B cell (primary cell): ENCODE measurements around the gene ABCG5. TPM values are rescaled to one million over a fixed set of nuclear protein-coding genes. Genes with fewer than 3 reads are reported as not detected.

Experiments used
- ATAC-seq: fragments of 200-7000 bp; cut with Tn5 transposase; one replicate; pipeline ENCODE4 v1.10.0; 2021; ENCODE audit warnings: low read depth, mild to moderate bottlenecking, moderate number of reproducible peaks, moderate library complexity
- CTCF ChIA-PET: fragments of 350-600 bp; sonication (Branson Sonifier 250); formaldehyde crosslinking; loops from one replicate; lab custom pipeline; 2021; ENCODE audit warnings: antibody characterized with exemption, inconsistent platforms; lab: Charles Lee
- POLR2A ChIA-PET: fragments of 350-600 bp; sonication (Branson Sonifier 250); formaldehyde crosslinking; loops from one replicate; lab custom pipeline; 2021; ENCODE audit warnings: antibody characterized with exemption; lab: Charles Lee
- DNase-seq: peaks from one replicate; pipeline ENCODE4 v3.0.0; 2013
- H2AFZ ChIP-seq: 2 replicates; pipeline ENCODE4 v1.6.1; 2012; ENCODE audit warnings: mild to moderate bottlenecking, low read depth, low read length; ENCODE audit not compliant: insufficient read depth, poor library complexity, severe bottlenecking
- H3K27ac ChIP-seq, 2 donors: 1 replicate in 1 of 2; 2 replicates in 1 of 2; pipeline ENCODE4 v1.5.1; 2012 to 2013; ENCODE audit warnings: low read length in 2 of 2, mild to moderate bottlenecking in 2 of 2, moderate library complexity in 1 of 2
- H3K27me3 ChIP-seq, 4 experiments: fragments of 200-600 bp in 1 of 4; sonication (generic) in 1 of 4; replicated peaks in 1 of 4; 1 replicate in 2 of 4; 2 replicates in 2 of 4; pipeline versions ENCODE4 v1.6.1 to v1.7.0; 2013 to 2016; ENCODE audit warnings: low read length in 3 of 4, mild to moderate bottlenecking in 2 of 4, mixed read lengths in 1 of 4, moderate library complexity in 1 of 4; ENCODE audit not compliant: insufficient read depth in 4 of 4, control insufficient read depth in 3 of 4; ENCODE audit errors: control extremely low read depth in 1 of 4
- H3K36me3 ChIP-seq, 2 experiments: replicated peaks in 1 of 2; 1 replicate in 1 of 2; 2 replicates in 1 of 2; pipeline versions ENCODE4 v1.6.1 to v1.7.1; 2013; ENCODE audit warnings: low read length in 1 of 2; ENCODE audit not compliant: insufficient read depth in 2 of 2, control insufficient read depth in 1 of 2; ENCODE audit errors: control extremely low read depth in 1 of 2, extremely low read depth in 1 of 2
- H3K4me1 ChIP-seq, 2 donors: fragments of 200-600 bp in 1 of 2; sonication (generic) in 1 of 2; 1 replicate in 1 of 2; 2 replicates in 1 of 2; pipeline versions ENCODE4 v1.5.1 to v1.6.1; 2013 to 2017; ENCODE audit warnings: low read length in 2 of 2; ENCODE audit not compliant: control insufficient read depth in 2 of 2, insufficient read depth in 2 of 2
- H3K4me2 ChIP-seq: replicated peaks from 2 replicates; pipeline ENCODE3; 2012; ENCODE audit warnings: mild to moderate bottlenecking, low read depth, low read length; ENCODE audit not compliant: poor library complexity, severe bottlenecking
- H3K4me3 ChIP-seq, 5 experiments: fragments of 200-600 bp in 1 of 5; sonication (generic) in 1 of 5; 1 replicate in 3 of 5; 2 replicates in 2 of 5; pipeline versions ENCODE4 v1.5.1 to v1.7.0; 2011 to 2016; ENCODE audit warnings: low read length in 4 of 5, mild to moderate bottlenecking in 4 of 5, low read depth in 2 of 5, control low read depth in 1 of 5, moderate library complexity in 1 of 5; ENCODE audit not compliant: insufficient read depth in 1 of 5; ENCODE audit errors: control extremely low read depth in 1 of 5, extremely low read depth in 1 of 5
- H3K79me2 ChIP-seq: fragments of 200-600 bp; sonication (generic); one replicate; pipeline ENCODE4 v1.6.0; 2016; ENCODE audit warnings: low read length; ENCODE audit not compliant: control insufficient read depth, insufficient read depth
- H3K9ac ChIP-seq: fragments of 200-600 bp; sonication (generic); 2 replicates; pipeline ENCODE4 v1.6.1; 2017; ENCODE audit warnings: mild to moderate bottlenecking, low read length, moderate library complexity
- H3K9me3 ChIP-seq, 3 donors: one replicate each; pipeline versions ENCODE4 v1.6.1 to v1.7.1; 2013; ENCODE audit warnings: low read length in 2 of 3; ENCODE audit not compliant: control insufficient read depth in 2 of 3, insufficient read depth in 1 of 3; ENCODE audit errors: control extremely low read depth in 1 of 3
- H4K20me1 ChIP-seq: 2 replicates; pipeline ENCODE4 v1.6.0; 2012; ENCODE audit warnings: mild to moderate bottlenecking, low read length; ENCODE audit not compliant: insufficient read depth, control insufficient read depth, poor library complexity, severe bottlenecking
- H3K27ac Mint-ChIP-seq: one replicate; pipeline ENCODE4 v1.8.0; 2021; ENCODE audit warnings: mixed read lengths
- H3K27me3 Mint-ChIP-seq: one replicate; pipeline ENCODE4 v1.8.0; 2021; ENCODE audit warnings: mixed read lengths
- H3K4me1 Mint-ChIP-seq: one replicate; pipeline ENCODE4 v1.8.0; 2021; ENCODE audit warnings: mixed read lengths
- H3K4me3 Mint-ChIP-seq: one replicate; pipeline ENCODE4 v1.8.0; 2021; ENCODE audit warnings: mixed read lengths
- H3K9me3 Mint-ChIP-seq: one replicate; pipeline ENCODE4 v1.8.0; 2022; ENCODE audit warnings: mixed read lengths; ENCODE audit not compliant: insufficient read depth
- CTCF ChIP-seq: fragments of 200-600 bp; IDR thresholded peaks from one replicate; pipeline ENCODE4 v1.8.0; 2022; ENCODE audit warnings: antibody characterized with exemption, mild to moderate bottlenecking
- EZH2 ChIP-seq: IDR thresholded peaks from 2 replicates; pipeline ENCODE4 v1.6.1; 2012; ENCODE audit warnings: borderline replicate concordance, low read depth, mild to moderate bottlenecking, moderate library complexity, low read length; ENCODE audit not compliant: insufficient read depth, poor library complexity, severe bottlenecking
- WGBS: methylation state at CpG from one replicate; pipeline ENCODE4 v1.1.5; 2013; ENCODE audit warnings: missing lambda C conversion rate; ENCODE audit not compliant: insufficient coverage; 5-methylcytosine and 5-hydroxymethylcytosine counted together
- intact Hi-C: fragments of 100-400 bp; cut with micrococcal nuclease; formaldehyde crosslinking; loops from one replicate; pipeline ENCODE4 v1.10.0; 2022
- polyA plus RNA-seq: library from polyadenylated mRNA; depleted of rRNA; stranded (reverse); fragments of >200 nt; gene quantifications from 2 replicates; pipeline ENCODE4 v1.2.3, GENCODE V29; 2012
- total RNA-seq, 2 donors: library from RNA; stranded (reverse); fragments of 120-200 nt in 1 of 2; gene quantifications; 1 replicate in 1 of 2; 2 replicates in 1 of 2; pipeline versions ENCODE4 v1.2.3 to v1.2.4, GENCODE V29; 2013 to 2022

The ABCG5 gene
- total and polyA plus RNA-seq, 2 donors (not counting 1 experiment from before 2014, with no cell fraction given) = not detected

- H3K4me3 Mint-ChIP-seq = no peak overlapping the region
Measured at GRCh38 chr2:43841949-43842865, 3.6 kb upstream of the ABCG5 start.

More at GRCh38 chr2:43841949-43842865, 3.6 kb upstream of the ABCG5 start:
- ATAC-seq (no peak), DNase-seq (no peak)
- Histone ChIP-seq H3K27me3 (peaks cover 0 to 7% (median 0%) of the 10 kb centered on the region in 4 experiments), H3K4me2 (no peak overlapping the region), H3K36me3 (no peaks in the 10 kb centered on the region), H2AFZ (no peak overlapping the region), H4K20me1 (no peaks in the 10 kb centered on the region), H3K4me1 (no peaks in the 10 kb centered on the region), H3K4me3 (no peak overlapping the region), H3K27ac (no peak overlapping the region), H3K79me2 (no peaks in the 10 kb centered on the region), H3K9me3 (no peaks in the 10 kb centered on the region), H3K9ac (no peak overlapping the region)
- CTCF ChIA-PET = no interaction called here
- POLR2A ChIA-PET = no interaction called here
- H3K4me1 Mint-ChIP-seq = no peaks in the 10 kb centered on the region
- TF ChIP-seq EZH2 (no peak), CTCF (no peak)
- no peaks in the 10 kb centered on the region for H3K9me3 Mint-ChIP-seq
- no peak overlapping the region for H3K27ac Mint-ChIP-seq
- WGBS = 98% methylated on average over 10 of the region's 14 CpGs
- peaks cover 5% of the 10 kb centered on the region for H3K27me3 Mint-ChIP-seq
- intact Hi-C loops = no loop called here
